GM23338 (cell line): ENCODE data around the gene CABCOCO1. TPM values are rescaled to one million over a fixed set of nuclear protein-coding genes. Genes with fewer than 3 reads are reported as not detected.

Experiments used
- ATAC-seq: fragments of 200-7000 bp; cut with Tn5 transposase; 3 replicates; pipeline ENCODE4 v1.9.1; 2020
- DNase-seq: peaks from one replicate; pipeline ENCODE4 v3.0.0-alpha.2; 2015; ENCODE audit warnings: low spot score
- H2AFZ ChIP-seq: fragments of 200-600 bp; sonication (generic); 2 replicates; pipeline ENCODE4 v1.8.0; 2016; ENCODE audit warnings: antibody characterized with exemption, mild to moderate bottlenecking, moderate library complexity
- H3F3A ChIP-seq: fragments of 200-600 bp; sonication (generic); replicated peaks from 2 replicates; pipeline ENCODE4 v1.8.0; 2017; ENCODE audit warnings: antibody characterized with exemption, mixed run types, low read depth
- H3K27ac ChIP-seq: fragments of 200-600 bp; sonication (generic); 2 replicates; pipeline ENCODE4 v1.6.1; 2016; ENCODE audit warnings: low read depth
- H3K27me3 ChIP-seq: fragments of 200-600 bp; sonication (generic); 2 replicates; pipeline ENCODE4 v1.8.0; 2016; ENCODE audit warnings: mild to moderate bottlenecking, mixed run types, moderate library complexity; ENCODE audit not compliant: insufficient read depth
- H3K36me3 ChIP-seq: fragments of 200-600 bp; sonication (generic); 2 replicates; pipeline ENCODE4 v1.8.0; 2016; ENCODE audit warnings: mild to moderate bottlenecking; ENCODE audit not compliant: insufficient read depth
- H3K4me1 ChIP-seq: fragments of 200-600 bp; sonication (generic); 2 replicates; pipeline ENCODE4 v1.8.0; 2016; ENCODE audit warnings: mild to moderate bottlenecking, moderate library complexity; ENCODE audit not compliant: insufficient read depth
- H3K4me2 ChIP-seq: fragments of 200-600 bp; sonication (generic); 2 replicates; pipeline ENCODE4 v1.7.1; 2017; ENCODE audit warnings: mixed run types
- H3K4me3 ChIP-seq: fragments of 200-600 bp; sonication (generic); 2 replicates; pipeline ENCODE4 v1.6.1; 2016; ENCODE audit warnings: mixed run types
- H3K79me2 ChIP-seq: fragments of 200-600 bp; sonication (generic); replicated peaks from 2 replicates; pipeline ENCODE4 v1.8.0; 2017; ENCODE audit warnings: mild to moderate bottlenecking; ENCODE audit not compliant: insufficient read depth
- H3K9me2 ChIP-seq: fragments of 200-600 bp; sonication (generic); 2 replicates; pipeline ENCODE4 v1.8.0; 2017; ENCODE audit not compliant: insufficient read depth
- H4K20me1 ChIP-seq: fragments of 200-600 bp; sonication (generic); replicated peaks from 2 replicates; pipeline ENCODE4 v1.8.0; 2017; ENCODE audit warnings: mild to moderate bottlenecking; ENCODE audit not compliant: insufficient read depth
- H3K27ac Mint-ChIP-seq: 2 replicates; pipeline ENCODE4 v1.8.0; 2020; ENCODE audit warnings: inconsistent platforms, mild to moderate bottlenecking, moderate library complexity, mixed read lengths
- H3K27me3 Mint-ChIP-seq: 3 replicates; pipeline ENCODE4 v1.8.0; 2022; ENCODE audit warnings: low read depth, mild to moderate bottlenecking, moderate library complexity, mixed read lengths, inconsistent platforms; ENCODE audit not compliant: insufficient read depth, poor library complexity
- H3K36me3 Mint-ChIP-seq: 3 replicates; pipeline ENCODE4 v1.8.0; 2021; ENCODE audit warnings: low read depth, mild to moderate bottlenecking, inconsistent platforms, moderate library complexity, mixed read lengths
- H3K4me1 Mint-ChIP-seq: 3 replicates; pipeline ENCODE4 v1.8.0; 2020; ENCODE audit warnings: mild to moderate bottlenecking, inconsistent platforms, mixed read lengths
- H3K4me3 Mint-ChIP-seq: 3 replicates; pipeline ENCODE4 v1.8.0; 2021; ENCODE audit warnings: moderate library complexity, mild to moderate bottlenecking, inconsistent platforms, mixed read lengths
- H3K9me3 Mint-ChIP-seq: 3 replicates; pipeline ENCODE4 v1.8.0; 2020; ENCODE audit warnings: moderate library complexity, mild to moderate bottlenecking, inconsistent platforms, mixed read lengths
- CREB1 ChIP-seq: fragments of 250-450 bp; sonication (Bioruptor Pico); IDR thresholded peaks from 2 replicates; pipeline ENCODE4 v1.5.0; 2020; ENCODE audit warnings: low read depth, mild to moderate bottlenecking, moderate library complexity
- ETS1 ChIP-seq: IDR thresholded peaks from 2 replicates; pipeline ENCODE4 v1.6.1; 2016; ENCODE audit warnings: antibody characterized with exemption
- JUNB ChIP-seq: IDR thresholded peaks from one replicate; pipeline ENCODE4 v1.6.1; 2016; ENCODE audit warnings: antibody characterized with exemption; ENCODE audit not compliant: unreplicated experiment
- NANOG ChIP-seq: IDR thresholded peaks from 2 replicates; pipeline ENCODE4 v1.6.1; 2016; ENCODE audit warnings: antibody characterized with exemption, borderline replicate concordance
- STAT1 ChIP-seq: IDR thresholded peaks from one replicate; pipeline ENCODE4 v1.6.1; 2016; ENCODE audit warnings: antibody characterized with exemption; ENCODE audit not compliant: unreplicated experiment
- ZNF114 ChIP-seq: fragments of 250-450 bp; sonication (Bioruptor Pico); IDR thresholded peaks from 2 replicates; pipeline ENCODE4 v1.5.0; 2020; ENCODE audit warnings: mild to moderate bottlenecking, moderate library complexity
- polyA plus RNA-seq: library from polyadenylated mRNA; unstranded; fragments of >200 nt; fragmentation: Nextera tagmentation; extraction: Ambion mirVana; gene quantifications from 2 replicates; pipeline ENCODE4 v1.2.1, GENCODE V29; 2016
- total RNA-seq: library from RNA; depleted of rRNA; stranded (reverse); fragments of >200 nt; shearing (Covaris generic); gene quantifications from 2 replicates; pipeline ENCODE4 v1.2.3, GENCODE V29; 2014
- TF ChIP-seq, protein P1 (sequence below), 2 experiments: fragments of 200-600 bp in 1 of 2; sonication (generic) in 1 of 2; conservative IDR thresholded peaks; 2 replicates each; pipeline versions ENCODE4 v1.5.1 to v1.6.1; 2016 to 2017; ENCODE audit warnings: antibody characterized with exemption in 2 of 2, low read depth in 2 of 2, mild to moderate bottlenecking in 2 of 2, moderate library complexity in 1 of 2

Gene CABCOCO1
- total and polyA plus RNA-seq, 2 experiments from 2014 or later, result not detected

DNA sequence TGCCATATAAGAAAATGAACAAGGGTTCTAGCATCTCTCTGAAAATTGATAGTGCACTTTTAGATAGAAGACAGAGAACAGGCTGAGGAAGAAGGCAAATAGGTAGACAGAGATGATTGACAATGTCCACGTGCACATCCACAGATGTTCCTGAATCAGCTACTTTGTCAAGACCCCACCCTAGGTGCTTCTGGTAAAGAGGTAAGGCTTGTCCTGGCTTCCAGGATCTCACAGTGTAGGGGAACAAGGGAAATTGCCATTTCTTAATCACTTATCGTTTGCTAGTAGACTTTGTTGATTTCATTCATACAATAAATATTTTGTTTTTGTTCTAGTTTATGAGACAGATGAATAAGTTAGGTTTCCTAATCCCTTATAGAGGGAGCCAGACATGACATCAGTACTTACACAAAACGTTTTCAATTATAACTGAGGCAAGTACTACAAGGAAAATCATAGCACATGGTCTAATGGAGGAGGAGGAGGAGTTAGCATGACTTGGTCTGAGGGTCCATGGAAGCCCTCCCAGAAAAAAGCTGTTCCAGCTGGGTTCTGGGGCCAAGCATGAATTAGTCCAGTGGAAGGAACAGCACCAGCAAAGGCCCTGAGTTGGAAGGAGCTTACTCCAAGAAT is 122.9 kb downstream of the CABCOCO1 start:
- Histone ChIP-seq H3K4me2 (no peak overlapping the region), H3K4me3 (no peak overlapping the region), H4K20me1 (no peaks in the 10 kb centered on the region), H3K27me3 (no peaks in the 10 kb centered on the region), H3K9me2 (peaks cover 12% of the 10 kb centered on the region; the same call in 1 of the 2 replicates), H3K4me1 (no peaks in the 10 kb centered on the region), H3F3A (no peaks in the 10 kb centered on the region), H3K79me2 (no peaks in the 10 kb centered on the region), H2AFZ (no peak overlapping the region), H3K27ac (no peak overlapping the region), H3K36me3 (no peaks in the 10 kb centered on the region)
- ATAC-seq (no peak), DNase-seq (no peak)
- Mint-ChIP-seq H3K4me1 (no peaks in the 10 kb centered on the region), H3K36me3 (no peaks in the 10 kb centered on the region), H3K27ac (no peak overlapping the region), H3K9me3 (no peaks in the 10 kb centered on the region), H3K4me3 (no peak overlapping the region), H3K27me3 (no peaks in the 10 kb centered on the region)
- TF ChIP-seq NANOG, result no peak

DNA sequence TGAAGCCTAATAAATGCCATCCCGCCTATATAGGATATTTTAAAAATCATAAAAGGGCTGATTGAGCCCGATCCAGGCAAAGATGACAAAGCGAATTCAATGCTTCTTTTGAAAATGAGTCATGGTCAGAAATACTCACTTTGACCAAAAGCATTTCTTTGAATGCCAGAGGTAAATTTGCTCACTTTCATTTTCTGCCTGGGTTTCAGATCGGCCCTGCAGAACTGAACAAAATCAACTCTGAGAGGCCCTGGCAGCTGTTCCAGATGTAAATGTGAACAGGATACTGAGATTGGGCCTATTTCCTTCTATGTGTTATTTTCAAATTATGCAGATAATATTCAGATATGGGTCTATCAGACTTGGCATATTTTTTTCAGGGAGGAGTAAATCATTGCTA is 124.0 kb downstream of the CABCOCO1 start:
- Histone ChIP-seq H3F3A (no peaks in the 10 kb centered on the region), H3K79me2 (no peaks in the 10 kb centered on the region), H3K4me3 (no peak overlapping the region), H3K4me2 (no peak overlapping the region), H2AFZ (no peak overlapping the region), H4K20me1 (no peaks in the 10 kb centered on the region), H3K36me3 (no peaks in the 10 kb centered on the region), H3K27ac (no peak overlapping the region), H3K9me2 (peaks cover 12% of the 10 kb centered on the region; the same call in 1 of the 2 replicates), H3K4me1 (no peaks in the 10 kb centered on the region), H3K27me3 (no peaks in the 10 kb centered on the region)
- Mint-ChIP-seq H3K4me1 (no peaks in the 10 kb centered on the region), H3K9me3 (no peaks in the 10 kb centered on the region), H3K27ac (no peak overlapping the region), H3K4me3 (no peak overlapping the region), H3K36me3 (no peaks in the 10 kb centered on the region), H3K27me3 (no peaks in the 10 kb centered on the region)
- DNase-seq, result no peak
- TF ChIP-seq STAT1 (no peak), NANOG (no peak), ZNF114 (CRISPR knock-in tag) (no peak), ETS1 (no peak), JUNB (no peak), CREB1 (CRISPR knock-in tag) (no peak)
- ATAC-seq, result no peak

DNA sequence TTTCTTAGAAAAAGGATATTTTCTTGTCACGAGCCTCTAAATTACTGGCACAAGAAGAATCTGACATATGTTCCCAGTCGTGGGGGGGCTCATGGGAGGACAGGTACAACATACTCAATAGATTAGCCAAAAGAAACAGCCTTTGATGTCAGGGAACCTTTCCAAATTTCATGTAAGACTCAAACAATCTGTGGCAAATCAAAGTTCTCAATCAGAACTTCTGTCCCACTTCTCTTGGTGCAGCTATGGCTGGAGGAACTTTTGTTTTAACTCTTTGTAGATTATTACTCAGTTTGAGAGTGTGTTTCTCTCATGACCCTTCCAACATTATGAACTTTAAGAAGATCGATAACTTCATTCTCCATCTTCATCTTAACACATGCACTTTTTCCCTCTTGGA is 124.4 kb downstream of the CABCOCO1 start:
- Histone ChIP-seq H2AFZ (no peak overlapping the region), H3K79me2 (no peaks in the 10 kb centered on the region), H3K27me3 (no peaks in the 10 kb centered on the region), H4K20me1 (no peaks in the 10 kb centered on the region), H3K4me3 (no peak overlapping the region), H3K27ac (no peak overlapping the region), H3K4me2 (no peak overlapping the region), H3F3A (no peaks in the 10 kb centered on the region), H3K9me2 (peaks cover 9% of the 10 kb centered on the region; the same call in 1 of the 2 replicates), H3K36me3 (no peaks in the 10 kb centered on the region), H3K4me1 (no peaks in the 10 kb centered on the region)
- H3K27ac Mint-ChIP-seq, result no peak overlapping the region
- H3K27me3 Mint-ChIP-seq, result no peaks in the 10 kb centered on the region
- DNase-seq (no peak), ATAC-seq (no peak)
- no peaks in the 10 kb centered on the region for H3K4me1 Mint-ChIP-seq
- H3K4me3 Mint-ChIP-seq, result no peak overlapping the region
- H3K9me3 Mint-ChIP-seq, result no peaks in the 10 kb centered on the region
- H3K36me3 Mint-ChIP-seq, result no peaks in the 10 kb centered on the region
- TF ChIP-seq, protein P1, sequence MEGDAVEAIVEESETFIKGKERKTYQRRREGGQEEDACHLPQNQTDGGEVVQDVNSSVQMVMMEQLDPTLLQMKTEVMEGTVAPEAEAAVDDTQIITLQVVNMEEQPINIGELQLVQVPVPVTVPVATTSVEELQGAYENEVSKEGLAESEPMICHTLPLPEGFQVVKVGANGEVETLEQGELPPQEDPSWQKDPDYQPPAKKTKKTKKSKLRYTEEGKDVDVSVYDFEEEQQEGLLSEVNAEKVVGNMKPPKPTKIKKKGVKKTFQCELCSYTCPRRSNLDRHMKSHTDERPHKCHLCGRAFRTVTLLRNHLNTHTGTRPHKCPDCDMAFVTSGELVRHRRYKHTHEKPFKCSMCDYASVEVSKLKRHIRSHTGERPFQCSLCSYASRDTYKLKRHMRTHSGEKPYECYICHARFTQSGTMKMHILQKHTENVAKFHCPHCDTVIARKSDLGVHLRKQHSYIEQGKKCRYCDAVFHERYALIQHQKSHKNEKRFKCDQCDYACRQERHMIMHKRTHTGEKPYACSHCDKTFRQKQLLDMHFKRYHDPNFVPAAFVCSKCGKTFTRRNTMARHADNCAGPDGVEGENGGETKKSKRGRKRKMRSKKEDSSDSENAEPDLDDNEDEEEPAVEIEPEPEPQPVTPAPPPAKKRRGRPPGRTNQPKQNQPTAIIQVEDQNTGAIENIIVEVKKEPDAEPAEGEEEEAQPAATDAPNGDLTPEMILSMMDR (conservative IDR thresholded peaks at IDR 0.05; ENCODE audit: low read depth in 2 of 2), result no peak
